K562 (cell line): ENCODE data around the gene SYNGR1. TPM values are rescaled to one million over a fixed set of nuclear protein-coding genes. Genes with fewer than 3 reads are reported as not detected.

Source experiments
- CREM ChIP-seq: IDR thresholded peaks from 2 replicates; pipeline ENCODE4 v1.6.1; 2014; ENCODE audit warnings: antibody characterized with exemption, low read depth
- CTCFL ChIP-seq: IDR thresholded peaks from 2 replicates; pipeline ENCODE4 v1.6.1; 2011; ENCODE audit warnings: borderline replicate concordance, low read depth, mild to moderate bottlenecking, moderate library complexity, low read length; ENCODE audit not compliant: insufficient read depth, poor library complexity, severe bottlenecking
- DACH1 ChIP-seq: fragments of 450-650 bp; IDR thresholded peaks from 2 replicates; pipeline ENCODE4 v1.6.1; 2018; ENCODE audit not compliant: partially characterized antibody
- E4F1 ChIP-seq: fragments of 250-450 bp; sonication (Bioruptor Pico); IDR thresholded peaks from 2 replicates; pipeline ENCODE4 v1.5.0; 2021; ENCODE audit warnings: mild to moderate bottlenecking, borderline replicate concordance
- ESRRA ChIP-seq: fragments of 450-650 bp; IDR thresholded peaks from 2 replicates; pipeline ENCODE4 v1.6.1; 2014; ENCODE audit warnings: low read depth, mild to moderate bottlenecking, moderate library complexity, borderline replicate concordance
- ETS1 ChIP-seq: conservative IDR thresholded peaks from 2 replicates; pipeline ENCODE4 v1.6.1; 2011; ENCODE audit warnings: low read depth, mild to moderate bottlenecking, low read length; ENCODE audit not compliant: control insufficient read depth
- HMGN3 ChIP-seq: IDR thresholded peaks from 2 replicates; pipeline ENCODE4 v1.6.1; 2011; ENCODE audit warnings: borderline replicate concordance, low read depth, mild to moderate bottlenecking, mixed read lengths, low read length; ENCODE audit not compliant: insufficient read length; ENCODE audit errors: extremely low read depth
- POLR2AphosphoS5 ChIP-seq: IDR thresholded peaks from 2 replicates; pipeline ENCODE4 v1.6.1; 2011; ENCODE audit warnings: mild to moderate bottlenecking, low read depth, low read length, moderate library complexity; ENCODE audit not compliant: control insufficient read depth, insufficient read depth
- RFX1 ChIP-seq: fragments of 450-650 bp; IDR thresholded peaks from 2 replicates; pipeline ENCODE4 v1.6.1; 2016; ENCODE audit warnings: mild to moderate bottlenecking, moderate library complexity
- RUNX1 ChIP-seq: sonication (generic); IDR thresholded peaks from 2 replicates; pipeline ENCODE4 v1.6.1; 2016; ENCODE audit warnings: antibody characterized with exemption, low read depth
- SMAD2 ChIP-seq: fragments of 150-350 bp; IDR thresholded peaks from 2 replicates; pipeline ENCODE4 v1.6.1; 2014; ENCODE audit warnings: low read depth, mild to moderate bottlenecking, low read length
- TGIF2 ChIP-seq: sonication (generic); formaldehyde crosslinking; IDR thresholded peaks from 2 replicates; pipeline ENCODE4 v1.8.1; 2022; ENCODE audit warnings: mild to moderate bottlenecking, missing genetic modification reagents, moderate library complexity
- ZNF121 ChIP-seq: sonication (generic); formaldehyde crosslinking; conservative IDR thresholded peaks from 2 replicates; pipeline ENCODE4 v1.8.0; 2022; ENCODE audit warnings: missing genetic modification reagents
- polyA plus RNA-seq, 8 experiments: library from polyadenylated mRNA; depleted of rRNA in 4 of 8; stranded (reverse) in 5 of 8; unstranded in 3 of 8; fragments of >200 nt; fragmentation: Nextera tagmentation in 2 of 8; fragmentation: Illumina TruSeq in 1 of 8; extraction: Ambion mirVana in 2 of 8; extraction: Trizol in 1 of 8; gene quantifications; 2 replicates each; pipeline versions ENCODE4 v1.2.1 to v1.2.3, GENCODE V29; 2011 to 2014; ENCODE audit warnings: inconsistent platforms in 1 of 8, missing spikeins in 1 of 8
- total RNA-seq, 7 experiments: library from RNA; depleted of rRNA in 6 of 7; stranded (reverse); fragments of >200 nt in 6 of 7; fragmentation: Illumina TruSeq in 2 of 7; extraction: Trizol in 2 of 7; gene quantifications; 2 replicates each; pipeline versions ENCODE4 v1.2.1 to v1.2.3, GENCODE V29; 2011 to 2021; ENCODE audit warnings: low replicate concordance in 1 of 7
- TF ChIP-seq, protein P1 (sequence below): sonication (generic); formaldehyde crosslinking; IDR thresholded peaks from 2 replicates; pipeline ENCODE4 v1.8.0; 2022; ENCODE audit warnings: missing genetic modification reagents, mild to moderate bottlenecking, borderline replicate concordance
- TF ChIP-seq, protein P2 (sequence below): sonication (generic); formaldehyde crosslinking; IDR thresholded peaks from 2 replicates; pipeline ENCODE4 v1.4.0; 2020; ENCODE audit warnings: mild to moderate bottlenecking, missing genetic modification reagents

SYNGR1 gene
- total and polyA plus RNA-seq, 9 of the 15 experiments (the other 6 are each of a cell fraction or from before 2014, with no cell fraction given) = 1.8 to 15.9 (median 5.5) TPM

GRCh38 chr22:39311592-39312400 lies 38.0 kb upstream of the SYNGR1 start (continued):
- 0 out of 2 replicates have a peak, but pooled peaks have one; percentile 32 for TF ChIP-seq CREM
- TF ChIP-seq SMAD2 = no peak
- no peak for TF ChIP-seq ESRRA
- TF ChIP-seq, protein P1, sequence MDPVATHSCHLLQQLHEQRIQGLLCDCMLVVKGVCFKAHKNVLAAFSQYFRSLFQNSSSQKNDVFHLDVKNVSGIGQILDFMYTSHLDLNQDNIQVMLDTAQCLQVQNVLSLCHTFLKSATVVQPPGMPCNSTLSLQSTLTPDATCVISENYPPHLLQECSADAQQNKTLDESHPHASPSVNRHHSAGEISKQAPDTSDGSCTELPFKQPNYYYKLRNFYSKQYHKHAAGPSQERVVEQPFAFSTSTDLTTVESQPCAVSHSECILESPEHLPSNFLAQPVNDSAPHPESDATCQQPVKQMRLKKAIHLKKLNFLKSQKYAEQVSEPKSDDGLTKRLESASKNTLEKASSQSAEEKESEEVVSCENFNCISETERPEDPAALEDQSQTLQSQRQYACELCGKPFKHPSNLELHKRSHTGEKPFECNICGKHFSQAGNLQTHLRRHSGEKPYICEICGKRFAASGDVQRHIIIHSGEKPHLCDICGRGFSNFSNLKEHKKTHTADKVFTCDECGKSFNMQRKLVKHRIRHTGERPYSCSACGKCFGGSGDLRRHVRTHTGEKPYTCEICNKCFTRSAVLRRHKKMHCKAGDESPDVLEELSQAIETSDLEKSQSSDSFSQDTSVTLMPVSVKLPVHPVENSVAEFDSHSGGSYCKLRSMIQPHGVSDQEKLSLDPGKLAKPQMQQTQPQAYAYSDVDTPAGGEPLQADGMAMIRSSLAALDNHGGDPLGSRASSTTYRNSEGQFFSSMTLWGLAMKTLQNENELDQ (CRISPR knock-in tag) = 0 out of 2 replicates have a peak, but pooled peaks have one; percentile 39
- TF ChIP-seq ZNF121 = 0 out of 2 replicates have a peak, but pooled peaks have one; percentile 23
- TF ChIP-seq TGIF2 (CRISPR knock-in tag) = no peak
- peak; percentile 36 for TF ChIP-seq HMGN3
- no peak for TF ChIP-seq RFX1
- no peak for TF ChIP-seq CTCFL
- TF ChIP-seq, protein P2, sequence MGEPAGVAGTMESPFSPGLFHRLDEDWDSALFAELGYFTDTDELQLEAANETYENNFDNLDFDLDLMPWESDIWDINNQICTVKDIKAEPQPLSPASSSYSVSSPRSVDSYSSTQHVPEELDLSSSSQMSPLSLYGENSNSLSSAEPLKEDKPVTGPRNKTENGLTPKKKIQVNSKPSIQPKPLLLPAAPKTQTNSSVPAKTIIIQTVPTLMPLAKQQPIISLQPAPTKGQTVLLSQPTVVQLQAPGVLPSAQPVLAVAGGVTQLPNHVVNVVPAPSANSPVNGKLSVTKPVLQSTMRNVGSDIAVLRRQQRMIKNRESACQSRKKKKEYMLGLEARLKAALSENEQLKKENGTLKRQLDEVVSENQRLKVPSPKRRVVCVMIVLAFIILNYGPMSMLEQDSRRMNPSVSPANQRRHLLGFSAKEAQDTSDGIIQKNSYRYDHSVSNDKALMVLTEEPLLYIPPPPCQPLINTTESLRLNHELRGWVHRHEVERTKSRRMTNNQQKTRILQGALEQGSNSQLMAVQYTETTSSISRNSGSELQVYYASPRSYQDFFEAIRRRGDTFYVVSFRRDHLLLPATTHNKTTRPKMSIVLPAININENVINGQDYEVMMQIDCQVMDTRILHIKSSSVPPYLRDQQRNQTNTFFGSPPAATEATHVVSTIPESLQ = no peak
- TF ChIP-seq RUNX1 = no peak
- TF ChIP-seq E4F1 = no peak
- TF ChIP-seq POLR2AphosphoS5 = peak; percentile 44; the same call in 1 of the 2 replicates
- no peak for TF ChIP-seq DACH1
- peak; percentile 75; the same call in 1 of the 2 replicates for TF ChIP-seq ETS1
